SK-N-SH (cell line): ENCODE results near the gene NEU2. TPM values are rescaled to one million over a fixed set of nuclear protein-coding genes. Genes with fewer than 3 reads are reported as not detected.

Source experiments
- CTCF ChIA-PET: fragments of 300-600, 350-600 bp; formaldehyde crosslinking; extraction: SDS; loops from one replicate; lab custom pipeline; 2021; lab: Yijun Ruan, JAX
- POLR2A ChIA-PET: fragments of 350-600 bp; sonication (Branson Sonifier 250); formaldehyde crosslinking; extraction: SDS; loops from one replicate; lab custom pipeline; 2020; ENCODE audit warnings: antibody characterized with exemption, inconsistent platforms; lab: Yijun Ruan, JAX
- DNase-seq: peaks from one replicate; pipeline ENCODE4 v3.0.0; 2012
- H2AFZ ChIP-seq: fragments of 200-600 bp; sonication (generic); 2 replicates; pipeline ENCODE4 v1.8.1; 2016; ENCODE audit warnings: antibody characterized with exemption, mild to moderate bottlenecking, low read depth
- H3F3A ChIP-seq: fragments of 200-600 bp; sonication (generic); replicated peaks from 2 replicates; pipeline ENCODE3; 2016; ENCODE audit warnings: antibody characterized with exemption, mild to moderate bottlenecking; ENCODE audit not compliant: insufficient read depth
- H3K27ac ChIP-seq, 2 experiments: fragments of 200-500 bp in 1 of 2; fragments of 200-600 bp in 1 of 2; sonication (Bioruptor generic) in 1 of 2; sonication (generic), shearing (Covaris generic) in 1 of 2; 2 replicates each; pipeline versions ENCODE4 v1.5.1 to v1.6.1; 2014 to 2016; ENCODE audit warnings: low read depth in 2 of 2, inconsistent platforms in 1 of 2, low read length in 1 of 2, mild to moderate bottlenecking in 1 of 2, mixed read lengths in 1 of 2
- H3K27me3 ChIP-seq: fragments of 200-600 bp; sonication (generic), shearing (Covaris generic); 2 replicates; pipeline ENCODE4 v1.6.1; 2016; ENCODE audit warnings: mixed run types; ENCODE audit not compliant: insufficient read depth
- H3K36me3 ChIP-seq, 2 experiments: fragments of 200-500 bp in 1 of 2; fragments of 200-600 bp in 1 of 2; sonication (Bioruptor generic) in 1 of 2; sonication (generic) in 1 of 2; replicated peaks in 1 of 2; 2 replicates each; pipeline versions ENCODE3 to v1.5.1; 2014 to 2016; ENCODE audit warnings: low read length in 1 of 2, mild to moderate bottlenecking in 1 of 2; ENCODE audit not compliant: insufficient read depth in 2 of 2, control insufficient read depth in 1 of 2
- H3K4me1 ChIP-seq, 2 experiments: fragments of 200-500 bp in 1 of 2; fragments of 200-600 bp in 1 of 2; sonication (Bioruptor generic) in 1 of 2; sonication (generic), shearing (Covaris generic) in 1 of 2; 2 replicates each; pipeline versions ENCODE4 v1.5.1 to v1.6.1; 2014 to 2016; ENCODE audit warnings: low read depth in 1 of 2, low read length in 1 of 2, mixed run types in 1 of 2; ENCODE audit not compliant: insufficient read depth in 2 of 2, control insufficient read depth in 1 of 2
- H3K4me2 ChIP-seq: fragments of 200-600 bp; sonication (generic), shearing (Covaris generic); 2 replicates; pipeline ENCODE4 v1.6.1; 2017; ENCODE audit warnings: mixed run types
- H3K4me3 ChIP-seq, 2 experiments: fragments of 200-500 bp in 1 of 2; fragments of 200-600 bp in 1 of 2; sonication (Bioruptor generic) in 1 of 2; sonication (generic), shearing (Covaris generic) in 1 of 2; 2 replicates each; pipeline versions ENCODE4 v1.5.1 to v1.8.1; 2014 to 2016; ENCODE audit warnings: low read depth in 2 of 2, inconsistent platforms in 1 of 2, low read length in 1 of 2, mild to moderate bottlenecking in 1 of 2, mixed read lengths in 1 of 2, moderate library complexity in 1 of 2
- H3K79me2 ChIP-seq: fragments of 200-600 bp; sonication (generic); 2 replicates; pipeline ENCODE4 v1.8.1; 2017; ENCODE audit warnings: mild to moderate bottlenecking; ENCODE audit not compliant: insufficient read depth
- H3K9ac ChIP-seq: fragments of 200-600 bp; sonication (generic); 2 replicates; pipeline ENCODE4 v1.6.1; 2017; ENCODE audit warnings: mixed run types
- H3K9me2 ChIP-seq: fragments of 200-600 bp; sonication (generic); 2 replicates; pipeline ENCODE4 v1.6.1; 2017; ENCODE audit warnings: mixed run types
- H3K9me3 ChIP-seq: fragments of 200-600 bp; sonication (generic); 2 replicates; pipeline ENCODE4 v1.6.1; 2017; ENCODE audit warnings: mixed run types, mild to moderate bottlenecking, moderate library complexity
- H4K20me1 ChIP-seq: fragments of 200-600 bp; sonication (generic); 2 replicates; pipeline ENCODE4 v1.6.1; 2017; ENCODE audit warnings: mild to moderate bottlenecking, mixed run types; ENCODE audit not compliant: insufficient read depth
- CHD2 ChIP-seq: fragments of 150-350 bp; IDR thresholded peaks from 2 replicates; pipeline ENCODE4 v1.6.1; 2018; ENCODE audit warnings: low read length; ENCODE audit not compliant: partially characterized antibody
- FOXJ3 ChIP-seq: sonication (generic); formaldehyde crosslinking; IDR thresholded peaks from 2 replicates; pipeline ENCODE4 v1.5.1; 2020; ENCODE audit warnings: mild to moderate bottlenecking, missing genetic modification reagents
- FOXM1 ChIP-seq: IDR thresholded peaks from 2 replicates; pipeline ENCODE4 v1.4.0; 2012; ENCODE audit warnings: low read depth, mild to moderate bottlenecking
- GABPA ChIP-seq: IDR thresholded peaks from 2 replicates; pipeline ENCODE4 v1.4.0; 2012; ENCODE audit warnings: low read depth, mild to moderate bottlenecking
- JUND ChIP-seq: IDR thresholded peaks from 2 replicates; pipeline ENCODE4 v1.4.0; 2012
- SIN3A ChIP-seq: IDR thresholded peaks from 2 replicates; pipeline ENCODE4 v1.6.1; 2012; ENCODE audit warnings: low read depth, mild to moderate bottlenecking, low read length, moderate library complexity, borderline replicate concordance
- TAF1 ChIP-seq: IDR thresholded peaks from 2 replicates; pipeline ENCODE4 v1.6.1; 2012; ENCODE audit warnings: low read depth, mild to moderate bottlenecking, low read length, moderate library complexity, borderline replicate concordance
- TCF12 ChIP-seq: IDR thresholded peaks from 2 replicates; pipeline ENCODE4 v1.4.0; 2012
- WGBS: methylation state at CpG from one replicate; pipeline ENCODE4 v1.1.6; 2017; ENCODE audit warnings: low lambda C conversion rate; 5-methylcytosine and 5-hydroxymethylcytosine counted together
- polyA plus RNA-seq, 3 experiments: library from polyadenylated mRNA; depleted of rRNA; stranded (reverse); fragments of >200 nt; gene quantifications; 2 replicates each; pipeline ENCODE4 v1.2.3, GENCODE V29; 2012
- TF ChIP-seq, protein P1 (sequence below): IDR thresholded peaks from 2 replicates; pipeline ENCODE4 v1.4.0; 2012; ENCODE audit warnings: low read depth, borderline replicate concordance
- TF ChIP-seq, protein P2 (sequence below): IDR thresholded peaks from 2 replicates; pipeline ENCODE4; 2012
- TF ChIP-seq, protein P3 (sequence below): IDR thresholded peaks from 2 replicates; pipeline ENCODE4 v1.6.1; 2012; ENCODE audit warnings: mild to moderate bottlenecking, low read depth, low read length, moderate library complexity
- TF ChIP-seq, protein P4 (sequence below): fragments of 200-600 bp; sonication (generic); IDR thresholded peaks from 2 replicates; pipeline ENCODE4 v1.6.1; 2017; ENCODE audit warnings: antibody characterized with exemption, mild to moderate bottlenecking, moderate library complexity

The NEU2 gene
- polyA plus RNA-seq, 1 of the 3 experiments (the other 2 are of a cell fraction) = not detected

DNA sequence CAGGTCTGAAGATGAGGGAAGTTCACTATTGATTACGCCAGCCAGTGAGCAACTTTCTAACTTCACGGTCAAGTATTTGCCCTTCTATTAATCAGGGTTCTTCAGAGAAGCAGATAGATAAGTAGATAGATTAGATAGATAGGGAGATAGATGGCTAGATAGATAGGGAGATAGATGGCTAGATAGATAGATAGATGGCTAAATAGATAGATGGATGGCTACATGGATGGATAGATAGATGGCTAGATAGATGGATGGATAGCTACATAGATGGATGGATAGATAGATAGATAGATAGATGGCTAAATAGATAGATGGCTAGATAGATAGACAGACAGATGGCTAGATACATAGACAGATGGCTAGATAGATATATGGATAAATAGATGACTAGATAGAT is 22.9 kb downstream of the NEU2 start:
- Histone ChIP-seq H3K9me2 (no peaks in the 10 kb centered on the region), H3F3A (no peaks in the 10 kb centered on the region), H3K27me3 (no peaks in the 10 kb centered on the region), H3K27ac (no peak overlapping the region), H3K36me3 (no peaks in the 10 kb centered on the region), H3K4me1 (peaks cover 0 to 19% of the 10 kb centered on the region in 2 experiments; a peak in 1 of 4 replicates), H3K9ac (no peak overlapping the region), H3K4me3 (no peak overlapping the region), H3K4me2 (no peak overlapping the region), H3K9me3 (no peaks in the 10 kb centered on the region), H3K79me2 (no peaks in the 10 kb centered on the region), H4K20me1 (no peaks in the 10 kb centered on the region), H2AFZ (no peak overlapping the region)
- CTCF ChIA-PET = interaction anchor here (0.5 to 2.9 kb wide), 6 partner anchors 9 to 391 kb away, joined by 3 to 23 read pairs (median 5); no protein-coding TSS in a partner anchor
- POLR2A ChIA-PET = no interaction called here
- no peak for DNase-seq
- TF ChIP-seq, protein P1, sequence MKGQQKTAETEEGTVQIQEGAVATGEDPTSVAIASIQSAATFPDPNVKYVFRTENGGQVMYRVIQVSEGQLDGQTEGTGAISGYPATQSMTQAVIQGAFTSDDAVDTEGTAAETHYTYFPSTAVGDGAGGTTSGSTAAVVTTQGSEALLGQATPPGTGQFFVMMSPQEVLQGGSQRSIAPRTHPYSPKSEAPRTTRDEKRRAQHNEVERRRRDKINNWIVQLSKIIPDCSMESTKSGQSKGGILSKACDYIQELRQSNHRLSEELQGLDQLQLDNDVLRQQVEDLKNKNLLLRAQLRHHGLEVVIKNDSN = no peak
- TF ChIP-seq FOXJ3 (CRISPR knock-in tag) (no peak), GABPA (no peak), TAF1 (no peak), CHD2 (no peak), SIN3A (no peak), FOXM1 (no peak), TCF12 (no peak), JUND (no peak)
- TF ChIP-seq, protein P2, sequence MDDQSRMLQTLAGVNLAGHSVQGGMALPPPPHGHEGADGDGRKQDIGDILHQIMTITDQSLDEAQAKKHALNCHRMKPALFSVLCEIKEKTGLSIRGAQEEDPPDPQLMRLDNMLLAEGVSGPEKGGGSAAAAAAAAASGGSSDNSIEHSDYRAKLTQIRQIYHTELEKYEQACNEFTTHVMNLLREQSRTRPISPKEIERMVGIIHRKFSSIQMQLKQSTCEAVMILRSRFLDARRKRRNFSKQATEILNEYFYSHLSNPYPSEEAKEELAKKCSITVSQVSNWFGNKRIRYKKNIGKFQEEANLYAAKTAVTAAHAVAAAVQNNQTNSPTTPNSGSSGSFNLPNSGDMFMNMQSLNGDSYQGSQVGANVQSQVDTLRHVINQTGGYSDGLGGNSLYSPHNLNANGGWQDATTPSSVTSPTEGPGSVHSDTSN = no peak
- TF ChIP-seq, protein P3, sequence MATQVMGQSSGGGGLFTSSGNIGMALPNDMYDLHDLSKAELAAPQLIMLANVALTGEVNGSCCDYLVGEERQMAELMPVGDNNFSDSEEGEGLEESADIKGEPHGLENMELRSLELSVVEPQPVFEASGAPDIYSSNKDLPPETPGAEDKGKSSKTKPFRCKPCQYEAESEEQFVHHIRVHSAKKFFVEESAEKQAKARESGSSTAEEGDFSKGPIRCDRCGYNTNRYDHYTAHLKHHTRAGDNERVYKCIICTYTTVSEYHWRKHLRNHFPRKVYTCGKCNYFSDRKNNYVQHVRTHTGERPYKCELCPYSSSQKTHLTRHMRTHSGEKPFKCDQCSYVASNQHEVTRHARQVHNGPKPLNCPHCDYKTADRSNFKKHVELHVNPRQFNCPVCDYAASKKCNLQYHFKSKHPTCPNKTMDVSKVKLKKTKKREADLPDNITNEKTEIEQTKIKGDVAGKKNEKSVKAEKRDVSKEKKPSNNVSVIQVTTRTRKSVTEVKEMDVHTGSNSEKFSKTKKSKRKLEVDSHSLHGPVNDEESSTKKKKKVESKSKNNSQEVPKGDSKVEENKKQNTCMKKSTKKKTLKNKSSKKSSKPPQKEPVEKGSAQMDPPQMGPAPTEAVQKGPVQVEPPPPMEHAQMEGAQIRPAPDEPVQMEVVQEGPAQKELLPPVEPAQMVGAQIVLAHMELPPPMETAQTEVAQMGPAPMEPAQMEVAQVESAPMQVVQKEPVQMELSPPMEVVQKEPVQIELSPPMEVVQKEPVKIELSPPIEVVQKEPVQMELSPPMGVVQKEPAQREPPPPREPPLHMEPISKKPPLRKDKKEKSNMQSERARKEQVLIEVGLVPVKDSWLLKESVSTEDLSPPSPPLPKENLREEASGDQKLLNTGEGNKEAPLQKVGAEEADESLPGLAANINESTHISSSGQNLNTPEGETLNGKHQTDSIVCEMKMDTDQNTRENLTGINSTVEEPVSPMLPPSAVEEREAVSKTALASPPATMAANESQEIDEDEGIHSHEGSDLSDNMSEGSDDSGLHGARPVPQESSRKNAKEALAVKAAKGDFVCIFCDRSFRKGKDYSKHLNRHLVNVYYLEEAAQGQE = no peak
- TF ChIP-seq, protein P4, sequence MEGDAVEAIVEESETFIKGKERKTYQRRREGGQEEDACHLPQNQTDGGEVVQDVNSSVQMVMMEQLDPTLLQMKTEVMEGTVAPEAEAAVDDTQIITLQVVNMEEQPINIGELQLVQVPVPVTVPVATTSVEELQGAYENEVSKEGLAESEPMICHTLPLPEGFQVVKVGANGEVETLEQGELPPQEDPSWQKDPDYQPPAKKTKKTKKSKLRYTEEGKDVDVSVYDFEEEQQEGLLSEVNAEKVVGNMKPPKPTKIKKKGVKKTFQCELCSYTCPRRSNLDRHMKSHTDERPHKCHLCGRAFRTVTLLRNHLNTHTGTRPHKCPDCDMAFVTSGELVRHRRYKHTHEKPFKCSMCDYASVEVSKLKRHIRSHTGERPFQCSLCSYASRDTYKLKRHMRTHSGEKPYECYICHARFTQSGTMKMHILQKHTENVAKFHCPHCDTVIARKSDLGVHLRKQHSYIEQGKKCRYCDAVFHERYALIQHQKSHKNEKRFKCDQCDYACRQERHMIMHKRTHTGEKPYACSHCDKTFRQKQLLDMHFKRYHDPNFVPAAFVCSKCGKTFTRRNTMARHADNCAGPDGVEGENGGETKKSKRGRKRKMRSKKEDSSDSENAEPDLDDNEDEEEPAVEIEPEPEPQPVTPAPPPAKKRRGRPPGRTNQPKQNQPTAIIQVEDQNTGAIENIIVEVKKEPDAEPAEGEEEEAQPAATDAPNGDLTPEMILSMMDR = no peak
- WGBS = 78% methylated on average over 2 of the region's 2 CpGs
